ENCODE data around the gene ABCA5. TPM values are rescaled to one million over a fixed set of nuclear protein-coding genes. Genes with fewer than 3 reads are reported as not detected.

The ABCA5 gene
- total and polyA plus RNA-seq, 10 of the 15 experiments (the other 5 are each of a cell fraction or from before 2014, with no cell fraction given): 11.8 to 31.1 (median 18.1) TPM

- DNase-seq (ENCODE audit: low read depth, low spot score) (no peak), FAIRE-seq (no peak), ATAC-seq (no peak)
- no peak overlapping the region for H2AFZ ChIP-seq (ENCODE audit: control insufficient read depth, low read depth, low read length)
- WGBS (ENCODE audit: insufficient coverage, insufficient replicate concordance, low lambda C conversion rate, missing lambda C conversion rate): 77% methylated on average over 7 of the region's 7 CpGs
- no TSS peak for BruUV-seq (replicated peaks)
- H3K9ac ChIP-seq (ENCODE audit: control insufficient read depth, insufficient read depth, low read length): no peak overlapping the region
- H3K4me3 ChIP-seq: no peak overlapping the region
- ChIA-PET POLR2A (interaction anchor here (0.5 kb wide), 1 partner anchor 1424 kb away, joined by 3 read pairs; no protein-coding TSS in a partner anchor), RAD21 (ENCODE audit: unreplicated experiment) (no interaction called here), CTCF (no interaction called here), SMC1A (ENCODE audit: uncharacterized antibody, unreplicated experiment) (interaction anchor here (0.9 kb wide), 1 partner anchor 55 kb away, joined by 3 read pairs; no protein-coding TSS in a partner anchor)
- peaks cover 0 to 2% of the 10 kb centered on the region in 2 experiments; a peak in 3 of 4 replicates for H3K36me3 ChIP-seq (ENCODE audit: control insufficient read depth in 2 of 2, insufficient read depth in 2 of 2, low read length in 1 of 2)
- H3K4me2 ChIP-seq (ENCODE audit: control insufficient read depth, insufficient read depth): no peak overlapping the region
- in situ Hi-C loops (cut with MboI): no loop called here
- no peaks in the 10 kb centered on the region for H4K20me1 ChIP-seq (ENCODE audit: control insufficient read depth, insufficient read depth)
- no peaks in the 10 kb centered on the region for H3K9me3 ChIP-seq (replicated peaks; ENCODE audit: control insufficient read depth, insufficient read depth, low read length)
- no peaks in the 10 kb centered on the region for H3K27me3 ChIP-seq (replicated peaks in 1 of 2; ENCODE audit: control insufficient read depth in 2 of 2, insufficient read depth in 2 of 2, low read length in 1 of 2)
- no peaks in the 10 kb centered on the region for H3K4me1 ChIP-seq (ENCODE audit: control insufficient read depth, insufficient read depth, low read length)
- intact Hi-C loops (cut with micrococcal nuclease; ENCODE audit: unreplicated experiment): no loop called here
- no peak overlapping the region for H3K27ac ChIP-seq (ENCODE audit: control insufficient read depth, insufficient read depth)
- H3K79me2 ChIP-seq (ENCODE audit: control insufficient read depth, insufficient read depth, low read length): no peaks in the 10 kb centered on the region
- TF ChIP-seq HDAC6 (IDR thresholded peaks at IDR 0.05; ENCODE audit: unreplicated experiment): no peak
- no peak for TF ChIP-seq REST (IDR thresholded peaks at IDR 0.05; ENCODE audit: low read depth, low read length)
- no peak for TF ChIP-seq HSF1 (IDR thresholded peaks at IDR 0.05; ENCODE audit: low read depth, low read length)
- TF ChIP-seq CBX3 (IDR thresholded peaks at IDR 0.05; ENCODE audit: borderline replicate concordance, low read depth): no peak
- no peak for TF ChIP-seq PRDM15 (CRISPR knock-in tag; IDR thresholded peaks at IDR 0.05)
- no peak for TF ChIP-seq PAX5 (IDR thresholded peaks at IDR 0.05; ENCODE audit: borderline replicate concordance, low read depth, low read length)
- no peak for TF ChIP-seq ATF3 (IDR thresholded peaks at IDR 0.05; ENCODE audit: borderline replicate concordance, extremely low read depth, low read depth, low read length)
- TF ChIP-seq RELA (IDR thresholded peaks at IDR 0.05; ENCODE audit: borderline replicate concordance, partially characterized antibody): no peak
- no peak for TF ChIP-seq USF1 (IDR thresholded peaks at IDR 0.05; ENCODE audit: borderline replicate concordance, extremely low read length, insufficient read depth, low read depth, low read length)
- no peak for TF ChIP-seq NBN (IDR thresholded peaks at IDR 0.05)
- no peak for TF ChIP-seq RAD21 (IDR thresholded peaks at IDR 0.05; ENCODE audit: insufficient read depth, low read depth, low read length)
- no peak for TF ChIP-seq YBX1 (IDR thresholded peaks at IDR 0.05)
- TF ChIP-seq CEBPB (IDR thresholded peaks at IDR 0.05; ENCODE audit: borderline replicate concordance in 1 of 2, low read depth in 2 of 2, low read length in 2 of 2): no peak
- TF ChIP-seq ATF7 (IDR thresholded peaks at IDR 0.05; ENCODE audit: low read depth): no peak
Observed at GRCh38 chr17:69271023-69271422, 55.9 kb downstream of the ABCA5 start.

All from GM12878 (cell line).